ENCODE measurements around the gene S1PR1.
"Not testable (repeated sequence)": the region's sequence is repeated elsewhere in the genome, so short reads cannot be mapped to it uniquely, and the experiment has no call there.

Gene S1PR1

DNA sequence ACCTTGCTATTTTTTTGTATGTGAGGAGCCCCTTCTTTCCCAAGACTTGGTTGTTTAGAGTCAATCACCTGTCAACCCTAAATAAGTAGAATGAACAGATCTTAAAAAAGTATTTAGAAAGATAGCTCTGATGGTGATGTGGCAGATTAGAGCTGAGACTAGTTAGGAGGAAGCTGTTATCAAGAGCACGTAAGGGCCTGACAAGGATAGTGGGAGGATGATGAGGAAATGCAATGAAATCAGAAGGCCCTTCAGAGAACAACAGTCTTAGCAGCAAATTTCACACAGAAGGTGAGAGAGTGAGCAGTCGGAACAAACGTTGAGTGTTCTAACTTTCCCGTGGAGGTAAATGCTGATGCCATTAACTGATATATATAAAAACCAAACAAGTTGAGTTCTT is 15.9 kb upstream of the S1PR1 start:
- DNase-seq: no peak

DNA sequence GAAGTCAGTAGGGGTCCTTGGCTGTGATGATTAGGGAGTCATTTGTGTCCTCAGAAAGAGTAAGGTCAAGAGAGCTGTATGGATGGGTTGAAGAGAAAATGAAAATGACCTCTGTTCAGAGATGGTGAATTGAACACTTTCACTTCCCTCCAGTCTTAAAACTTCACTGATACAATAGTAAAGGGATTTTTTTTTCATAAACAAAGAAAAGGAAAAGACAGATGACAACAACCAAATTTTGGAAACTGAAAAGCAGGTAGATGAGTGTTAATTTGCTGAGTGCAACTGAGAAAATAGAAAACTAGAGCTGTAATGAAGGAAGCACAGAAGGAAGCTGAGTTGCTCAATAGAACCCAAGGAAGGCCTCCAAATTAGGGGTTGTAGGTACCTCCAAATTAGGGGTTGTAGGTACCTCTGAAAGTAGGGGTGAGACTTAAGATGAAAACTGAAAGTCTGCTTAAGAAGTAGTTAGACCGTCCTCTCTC is 14.8 kb upstream of the S1PR1 start:
- DNase-seq: no peak

DNA sequence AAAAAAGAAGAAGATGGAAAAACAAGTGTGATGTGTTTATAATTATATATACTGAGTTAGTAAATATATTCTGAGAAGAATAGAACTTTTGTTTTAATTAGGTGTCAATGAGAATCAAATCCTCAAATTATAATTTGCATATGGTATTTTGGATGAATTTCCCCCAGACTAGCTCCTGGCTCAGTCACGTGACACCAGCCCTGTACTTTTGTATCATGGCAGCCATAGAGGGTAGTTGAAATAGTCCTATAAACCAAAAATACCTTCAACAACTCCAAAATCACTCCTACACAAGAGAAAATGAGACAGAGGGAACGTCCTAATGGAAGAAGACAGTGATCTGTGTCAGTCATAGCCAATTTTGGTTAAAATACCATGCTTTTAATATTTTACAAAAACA is 9.0 kb upstream of the S1PR1 start:
- no peak for DNase-seq

DNA sequence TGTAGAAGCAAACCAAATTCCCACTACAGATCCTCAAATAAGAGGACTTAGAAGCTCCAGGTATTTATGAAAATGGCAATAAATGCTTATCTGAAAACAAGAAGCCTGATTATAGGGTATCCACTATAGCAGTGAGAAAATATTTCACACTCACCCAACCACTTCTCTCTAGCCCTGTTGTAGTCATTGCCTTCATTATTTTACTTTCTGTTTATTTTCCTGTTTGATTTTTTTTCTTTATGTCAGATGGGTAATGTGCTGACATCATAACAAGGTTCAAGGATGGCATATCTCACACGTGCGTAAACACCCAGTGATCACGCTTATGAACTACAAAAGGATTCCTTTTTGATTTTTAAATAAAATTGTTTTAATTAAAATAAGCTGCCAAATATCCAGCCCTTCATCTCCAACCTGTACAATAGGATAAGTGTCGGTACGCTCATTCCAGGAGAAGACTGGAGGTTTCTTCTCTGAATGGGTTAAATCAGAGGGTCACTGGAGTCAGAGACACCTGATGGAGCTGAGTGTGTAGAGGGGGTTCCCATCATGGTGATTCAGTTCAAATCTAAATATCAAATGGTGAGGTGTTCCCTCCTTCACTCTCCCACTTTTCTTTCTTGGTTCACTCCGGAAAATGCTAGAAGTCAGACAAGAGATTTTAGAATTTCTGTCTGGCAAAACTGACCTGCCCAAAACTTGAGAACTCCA is 8.2 kb upstream of the S1PR1 start:
- no peak for DNase-seq

DNA sequence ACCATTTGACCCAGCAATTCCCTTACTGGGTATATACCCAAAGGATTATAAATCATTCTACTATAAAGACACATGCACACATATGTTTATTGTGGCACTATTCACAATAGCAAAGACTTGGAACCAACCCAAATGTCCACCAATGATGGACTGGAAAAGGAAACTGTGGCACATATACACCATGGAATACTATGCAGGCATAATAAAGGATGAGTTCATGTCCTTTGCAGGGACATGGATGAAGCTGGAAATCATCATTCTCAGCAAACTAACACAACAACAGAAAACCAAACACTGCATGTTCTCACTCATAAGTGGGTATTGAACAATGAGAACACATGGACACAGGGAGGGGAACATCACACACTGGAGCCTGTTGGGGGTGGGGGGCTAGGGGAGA is 4.6 kb upstream of the S1PR1 start:
- DNase-seq: not testable (repeated sequence)

DNA sequence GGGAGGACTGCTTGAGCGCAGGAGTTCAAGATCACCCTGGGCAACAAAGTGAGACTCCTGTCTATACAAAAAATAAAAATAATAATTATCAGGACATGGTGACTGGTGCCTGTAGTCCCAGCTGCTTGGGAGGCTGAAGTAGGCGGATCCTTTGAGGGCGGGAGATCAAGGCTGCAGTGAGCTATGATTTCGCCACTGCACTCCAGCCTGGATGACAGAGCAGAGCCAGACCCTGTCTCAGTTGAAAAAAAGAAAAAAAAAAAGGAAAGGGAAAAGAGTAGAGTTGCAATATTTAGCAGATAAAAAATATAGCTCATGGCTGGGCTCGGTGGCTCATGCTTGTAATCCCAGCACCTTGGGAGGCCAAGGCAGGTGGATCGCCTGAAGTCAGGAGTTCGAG is 3.3 kb upstream of the S1PR1 start:
- no peak for DNase-seq

DNA sequence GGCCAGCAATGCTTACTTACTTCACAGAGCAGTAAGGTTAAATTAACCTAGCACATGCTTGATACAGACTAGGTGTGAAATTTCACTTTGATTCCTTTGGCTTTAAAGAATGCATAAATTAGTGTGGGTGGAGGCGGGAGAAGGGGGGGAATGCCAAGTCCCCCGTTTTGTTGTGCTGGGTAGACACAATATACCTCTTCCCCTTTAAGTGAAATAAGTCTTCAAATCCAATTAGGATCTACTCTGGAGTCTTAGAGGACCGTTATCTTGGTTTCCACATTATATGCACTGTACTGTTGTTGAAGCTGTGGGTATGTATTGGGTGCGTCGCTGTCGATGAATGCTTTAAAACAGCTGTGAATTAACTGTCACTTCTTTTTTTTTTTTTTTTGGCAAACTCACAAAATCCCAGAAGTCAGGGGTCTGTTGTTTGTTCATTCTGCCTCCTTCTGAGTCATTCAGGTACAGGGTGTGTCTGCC is 1.6 kb upstream of the S1PR1 start:
- peak; percentile 50 for DNase-seq

DNA sequence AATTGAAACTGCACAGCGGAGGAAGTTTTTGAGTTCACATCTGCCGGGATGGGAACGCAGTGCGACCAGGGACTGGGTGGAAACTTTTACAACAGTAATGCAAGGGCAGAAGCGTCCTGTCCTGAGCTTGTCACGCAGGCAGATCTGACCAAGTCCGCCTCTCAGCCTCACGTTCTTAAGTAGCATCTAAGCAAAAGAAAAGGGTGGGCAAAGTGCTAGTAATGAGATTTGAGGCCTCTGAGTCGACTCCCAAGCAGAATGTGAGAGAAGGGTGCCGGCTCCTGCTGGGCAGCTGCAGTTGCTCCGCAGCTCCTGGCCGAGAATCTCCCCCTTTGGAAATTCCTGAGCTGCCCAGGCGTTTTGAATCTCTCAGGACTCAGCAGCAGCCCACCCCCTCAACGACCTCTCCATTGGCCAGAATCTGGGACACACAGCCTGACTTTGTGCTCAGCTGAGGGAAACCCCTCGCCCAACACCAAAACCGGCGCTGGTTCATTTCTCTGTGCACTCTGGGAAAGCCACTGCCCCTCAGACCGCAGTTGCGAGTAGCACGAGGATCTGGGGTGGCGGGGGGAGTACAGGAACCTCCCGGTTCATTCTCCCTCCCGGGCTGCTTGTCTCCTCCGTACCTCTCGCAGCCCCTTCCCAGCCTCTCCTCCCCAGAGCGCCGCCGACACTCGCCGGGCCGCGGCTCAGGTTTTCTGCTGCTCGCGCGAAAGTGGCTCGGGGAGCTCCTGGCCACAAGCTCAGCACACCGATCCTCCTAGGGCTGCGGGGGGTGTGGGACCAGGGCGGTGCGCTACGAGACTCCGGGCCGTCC is 913 bp upstream of the S1PR1 start:
- peak; percentile 84 for DNase-seq

DNA sequence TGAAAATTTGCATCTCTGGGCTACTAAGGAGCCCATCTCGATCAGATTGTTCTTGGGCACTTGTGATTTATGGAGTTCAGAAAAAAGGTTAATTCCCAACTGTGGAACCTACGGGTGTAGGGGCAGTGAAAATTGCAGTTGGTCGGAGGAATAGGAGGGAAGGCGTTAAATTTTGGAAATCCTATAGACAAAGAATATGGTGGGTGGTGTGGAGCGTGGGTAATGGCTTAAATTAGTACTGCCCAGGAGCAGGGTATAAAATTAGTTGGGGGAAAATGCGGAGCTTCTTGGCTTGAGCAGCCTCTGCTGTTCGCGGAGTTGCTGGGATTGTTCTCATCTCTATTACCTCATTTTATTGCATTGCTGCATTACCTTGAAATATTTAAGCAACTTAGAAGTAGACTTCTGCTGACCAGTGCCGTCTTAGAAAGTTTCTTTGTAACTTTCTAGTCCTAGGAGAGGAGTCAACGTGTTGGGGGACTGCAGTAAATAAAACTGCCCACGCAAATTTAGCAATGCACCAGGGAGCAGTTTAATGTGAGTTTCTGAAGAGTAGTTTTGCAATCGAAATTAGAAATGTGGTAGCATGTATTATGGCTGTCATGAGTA is 514 bp downstream of the S1PR1 start:
- DNase-seq: peak; percentile 27

DNA sequence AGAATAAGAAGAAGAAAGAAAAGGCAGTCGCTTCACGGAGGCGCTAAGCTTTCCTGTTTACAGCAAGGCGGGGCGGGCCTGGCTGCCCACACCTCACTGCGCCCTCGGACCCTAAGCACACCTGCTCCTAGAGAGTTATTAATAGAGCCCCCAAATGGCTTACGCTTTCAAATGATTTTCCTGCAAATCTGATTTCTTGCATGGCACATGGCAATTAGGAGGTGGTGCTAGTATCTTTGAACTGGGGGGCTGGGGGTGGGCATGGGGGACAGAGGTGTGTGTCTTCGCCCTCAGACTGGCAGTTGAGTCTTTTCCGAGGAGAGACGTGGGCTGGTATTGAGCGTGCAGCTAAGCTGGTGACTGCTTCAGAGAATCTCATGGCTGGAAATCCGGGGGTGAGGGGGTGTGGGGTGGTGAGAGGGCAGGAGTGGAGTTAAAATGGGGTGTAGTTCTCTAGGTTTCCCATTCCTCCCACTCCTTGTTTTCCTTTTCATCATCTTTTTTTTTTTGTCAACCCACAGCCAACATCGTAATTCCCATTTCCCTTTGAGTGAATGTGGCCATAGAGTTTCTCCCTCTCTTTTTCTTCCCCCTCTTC is 1.3 kb downstream of the S1PR1 start:
- peak; percentile 82 for DNase-seq

DNA sequence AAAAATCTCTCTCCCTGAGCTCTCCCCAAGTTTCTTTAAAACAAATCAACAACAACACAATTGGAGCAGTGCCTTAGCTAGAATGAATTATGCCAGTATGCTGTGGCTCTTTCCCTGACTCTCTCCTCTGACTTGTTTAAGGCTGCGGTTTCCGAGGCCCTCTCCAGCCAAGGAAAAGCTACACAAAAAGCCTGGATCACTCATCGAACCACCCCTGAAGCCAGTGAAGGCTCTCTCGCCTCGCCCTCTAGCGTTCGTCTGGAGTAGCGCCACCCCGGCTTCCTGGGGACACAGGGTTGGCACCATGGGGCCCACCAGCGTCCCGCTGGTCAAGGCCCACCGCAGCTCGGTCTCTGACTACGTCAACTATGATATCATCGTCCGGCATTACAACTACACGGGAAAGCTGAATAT is 1.9 kb downstream of the S1PR1 start:
- peak; percentile 93 for DNase-seq

DNA sequence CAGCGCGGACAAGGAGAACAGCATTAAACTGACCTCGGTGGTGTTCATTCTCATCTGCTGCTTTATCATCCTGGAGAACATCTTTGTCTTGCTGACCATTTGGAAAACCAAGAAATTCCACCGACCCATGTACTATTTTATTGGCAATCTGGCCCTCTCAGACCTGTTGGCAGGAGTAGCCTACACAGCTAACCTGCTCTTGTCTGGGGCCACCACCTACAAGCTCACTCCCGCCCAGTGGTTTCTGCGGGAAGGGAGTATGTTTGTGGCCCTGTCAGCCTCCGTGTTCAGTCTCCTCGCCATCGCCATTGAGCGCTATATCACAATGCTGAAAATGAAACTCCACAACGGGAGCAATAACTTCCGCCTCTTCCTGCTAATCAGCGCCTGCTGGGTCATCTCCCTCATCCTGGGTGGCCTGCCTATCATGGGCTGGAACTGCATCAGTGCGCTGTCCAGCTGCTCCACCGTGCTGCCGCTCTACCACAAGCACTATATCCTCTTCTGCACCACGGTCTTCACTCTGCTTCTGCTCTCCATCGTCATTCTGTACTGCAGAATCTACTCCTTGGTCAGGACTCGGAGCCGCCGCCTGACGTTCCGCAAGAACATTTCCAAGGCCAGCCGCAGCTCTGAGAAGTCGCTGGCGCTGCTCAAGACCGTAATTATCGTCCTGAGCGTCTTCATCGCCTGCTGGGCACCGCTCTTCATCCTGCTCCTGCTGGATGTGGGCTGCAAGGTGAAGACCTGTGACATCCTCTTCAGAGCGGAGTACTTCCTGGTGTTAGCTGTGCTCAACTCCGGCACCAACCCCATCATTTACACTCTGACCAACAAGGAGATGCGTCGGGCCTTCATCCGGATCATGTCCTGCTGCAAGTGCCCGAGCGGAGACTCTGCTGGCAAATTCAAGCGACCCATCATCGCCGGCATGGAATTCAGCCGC is 2.5 kb downstream of the S1PR1 start:
- DNase-seq: peak; percentile 73

DNA sequence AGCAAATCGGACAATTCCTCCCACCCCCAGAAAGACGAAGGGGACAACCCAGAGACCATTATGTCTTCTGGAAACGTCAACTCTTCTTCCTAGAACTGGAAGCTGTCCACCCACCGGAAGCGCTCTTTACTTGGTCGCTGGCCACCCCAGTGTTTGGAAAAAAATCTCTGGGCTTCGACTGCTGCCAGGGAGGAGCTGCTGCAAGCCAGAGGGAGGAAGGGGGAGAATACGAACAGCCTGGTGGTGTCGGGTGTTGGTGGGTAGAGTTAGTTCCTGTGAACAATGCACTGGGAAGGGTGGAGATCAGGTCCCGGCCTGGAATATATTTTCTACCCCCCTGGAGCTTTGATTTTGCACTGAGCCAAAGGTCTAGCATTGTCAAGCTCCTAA is 3.2 kb downstream of the S1PR1 start:
- peak; percentile 22 for DNase-seq

DNA sequence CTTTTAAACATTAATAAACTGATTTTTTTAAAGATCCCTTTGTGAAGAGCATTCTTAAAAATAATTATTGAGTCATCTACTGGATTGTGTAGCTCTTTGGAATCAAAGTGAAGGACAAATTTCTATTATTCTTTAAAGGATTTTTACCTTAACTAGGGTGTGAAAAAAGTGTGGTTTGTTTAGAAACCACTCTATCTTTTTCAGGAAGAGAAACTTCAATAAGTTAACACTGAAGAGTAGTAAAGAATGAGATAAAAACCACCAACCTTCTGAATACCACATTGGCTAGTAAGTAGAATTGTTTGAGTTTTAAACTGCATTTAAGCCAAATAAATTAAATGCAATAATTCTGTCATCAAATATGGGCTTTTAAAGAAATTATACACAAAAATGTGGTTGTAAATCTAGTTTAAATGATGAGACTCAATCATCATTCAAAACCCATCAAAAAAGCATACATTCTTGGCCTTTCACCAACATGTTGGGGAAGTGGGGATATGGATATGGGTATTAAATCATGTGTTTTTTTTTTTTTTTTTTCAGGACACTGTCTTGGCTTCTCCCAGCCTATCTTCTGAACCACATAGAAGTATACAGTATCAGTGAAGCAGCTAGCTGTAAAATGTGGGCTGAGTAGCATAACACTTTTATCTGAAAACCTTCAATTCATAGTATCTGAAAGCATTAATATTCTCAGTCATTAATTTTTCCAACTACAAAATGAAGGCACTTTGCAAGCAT is 4.8 kb downstream of the S1PR1 start:
- no peak for DNase-seq

DNA sequence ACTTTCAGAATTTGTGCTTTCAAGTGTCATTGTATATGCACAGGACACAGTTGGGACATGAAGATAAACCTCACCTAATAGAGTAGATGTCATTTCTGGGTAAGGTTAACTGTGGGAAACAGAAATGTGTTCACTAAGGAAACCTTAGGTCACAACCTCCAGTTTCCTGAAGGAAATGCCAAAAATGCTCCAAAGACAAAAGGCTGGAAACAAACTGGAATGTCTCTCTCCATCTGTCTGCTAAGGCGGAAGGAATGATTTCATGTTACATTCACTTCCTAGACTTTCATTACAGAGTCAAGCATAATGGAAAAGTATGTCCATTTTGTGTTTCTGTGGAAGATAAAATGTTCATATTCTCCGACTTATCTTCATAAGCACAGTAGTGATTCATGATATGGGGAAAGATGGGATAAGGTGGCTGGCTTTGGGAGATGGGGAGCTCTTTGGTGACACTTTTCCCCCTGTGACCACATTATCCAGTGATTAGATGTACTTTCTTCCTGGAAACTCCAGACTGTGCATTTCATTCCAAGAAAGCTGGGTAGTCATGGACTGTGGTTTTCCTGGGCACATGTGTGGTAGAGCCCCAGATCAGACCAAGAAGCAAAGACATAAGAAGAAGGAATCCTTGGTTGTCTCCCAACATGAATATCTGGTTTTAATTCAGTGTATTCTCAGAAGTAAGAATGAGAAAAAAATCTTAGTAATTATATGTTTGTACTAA is 5.7 kb downstream of the S1PR1 start:
- DNase-seq: no peak

DNA sequence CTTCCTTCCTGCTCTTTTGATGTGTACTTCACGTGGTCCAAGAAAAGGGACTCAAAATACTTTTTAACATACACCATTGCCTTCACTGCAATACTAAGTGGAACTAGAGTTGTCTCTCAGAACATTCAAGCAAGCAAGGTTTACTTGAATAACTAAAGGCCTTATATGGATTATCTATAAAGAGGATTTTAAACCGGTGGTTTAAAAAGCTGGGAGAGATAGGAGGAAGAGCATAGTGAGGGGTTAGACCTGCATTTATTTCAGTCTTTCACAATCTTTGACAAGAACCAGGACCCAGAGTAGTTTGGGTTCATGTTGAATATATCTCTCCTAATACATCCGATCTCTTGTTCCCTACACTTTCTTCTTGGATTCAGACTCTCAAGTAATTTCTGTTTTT is 6.9 kb downstream of the S1PR1 start:
- no peak for DNase-seq

DNA sequence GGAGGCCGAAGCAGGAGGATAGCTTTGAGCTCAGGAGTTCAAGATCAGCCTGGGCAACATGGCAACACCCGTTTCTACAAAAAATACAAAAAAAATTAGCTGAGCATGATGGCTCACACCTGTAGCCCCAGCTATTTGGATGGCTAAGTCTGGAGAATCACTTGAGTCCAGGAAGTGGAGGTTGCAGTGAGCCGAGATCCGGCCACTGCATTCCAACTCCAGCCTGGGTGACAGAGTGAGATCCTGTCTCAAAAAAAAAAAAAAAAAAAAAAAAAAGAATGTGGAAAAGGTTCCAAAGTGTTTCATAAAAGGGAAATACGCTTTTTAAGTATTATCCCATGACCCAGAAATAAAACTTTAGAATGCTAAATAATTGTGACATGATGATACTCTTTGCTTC is 8.0 kb downstream of the S1PR1 start:
- DNase-seq: no peak

DNA sequence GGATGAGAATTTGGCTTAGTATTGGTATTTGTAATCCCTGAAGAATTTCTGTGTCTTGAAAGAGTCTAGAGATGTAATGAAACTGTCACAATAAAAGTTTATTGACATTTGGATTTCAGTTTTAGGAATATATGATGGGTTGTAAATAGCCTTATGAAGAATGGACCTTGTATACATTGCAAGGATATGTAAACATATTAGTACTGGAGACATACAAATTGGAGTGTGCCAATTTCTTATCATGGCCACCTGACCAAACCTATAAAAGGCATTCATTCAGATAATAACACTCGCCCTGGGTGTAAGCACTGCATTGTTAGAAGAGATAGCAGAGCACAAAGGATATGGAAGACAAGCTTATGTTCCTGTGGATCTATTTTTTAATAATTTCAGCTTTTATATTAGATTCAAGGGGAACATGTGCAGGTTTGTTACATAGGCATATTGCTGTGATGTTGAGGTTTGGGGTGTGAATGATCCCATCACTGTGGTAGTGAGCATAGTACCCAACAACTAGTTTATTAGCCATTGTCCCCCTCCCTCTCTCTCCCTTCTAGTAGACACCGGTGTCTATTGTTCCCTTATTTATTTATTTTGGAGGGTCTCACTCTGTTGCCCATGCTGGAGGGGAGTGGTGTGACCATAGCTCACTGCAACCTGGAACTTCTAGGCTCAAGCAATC is 8.6 kb downstream of the S1PR1 start:
- no peak for DNase-seq

DNA sequence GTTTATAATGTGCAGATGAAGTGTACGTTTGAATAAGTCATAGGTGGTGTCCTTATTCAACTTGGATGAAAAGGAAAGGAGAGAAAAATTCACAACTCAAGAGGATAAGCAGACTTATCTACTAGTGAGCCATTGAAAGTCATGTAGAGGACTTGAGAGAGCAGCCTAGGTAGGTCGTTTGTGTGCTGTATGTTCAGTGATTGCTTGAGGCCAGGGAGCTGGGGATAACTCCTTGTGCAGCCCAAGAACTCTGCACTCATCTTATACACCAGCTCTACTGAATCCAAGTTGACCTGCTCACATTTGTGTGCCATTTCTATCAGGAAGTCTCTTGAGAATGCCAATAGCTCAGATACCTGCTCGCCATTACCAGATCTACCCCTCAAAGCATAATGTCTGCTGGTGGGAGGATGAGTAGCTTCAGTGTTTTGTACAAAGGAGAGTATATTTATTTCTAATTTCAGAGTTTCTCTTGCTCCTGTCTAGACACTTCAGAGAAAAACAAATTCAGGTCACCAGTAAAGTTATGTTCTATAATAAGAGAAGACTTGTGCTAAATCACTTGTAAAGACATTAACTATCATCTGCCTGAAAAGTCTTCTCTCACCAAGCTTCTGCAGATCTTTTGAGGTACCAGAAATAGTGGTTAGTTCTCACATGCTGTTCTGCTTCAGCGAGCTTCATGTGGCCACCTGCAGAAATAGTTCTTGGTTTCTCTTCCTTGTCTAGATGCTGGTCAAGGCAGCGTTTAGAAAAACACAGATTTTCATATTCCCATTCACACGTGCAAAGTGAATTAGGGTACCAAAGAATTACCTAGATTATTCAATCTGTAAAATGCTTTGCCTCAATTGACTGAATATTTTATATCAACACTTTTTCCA is 10.8 kb downstream of the S1PR1 start:
- DNase-seq: no peak
